Left lung (tissue), 10 donors: Measurements from ENCODE around the gene FLII. TPM values are rescaled to one million over a fixed set of nuclear protein-coding genes. Genes with fewer than 3 reads are reported as not detected.

Experiments
- ATAC-seq: fragments of 200-7000 bp; cut with Tn5 transposase; one replicate; pipeline ENCODE4 v1.9.1; 2020; ENCODE audit warnings: moderate library complexity
- DNase-seq, 4 donors: peaks; one replicate each; pipeline ENCODE4 v3.0.0-alpha.2; 2013 to 2020
- H3K27ac ChIP-seq, 2 donors: fragments of 200-600 bp; sonication (generic) in 1 of 2; one replicate each; pipeline versions ENCODE4 v1.5.0 to v1.8.0; 2020 to 2021
- H3K27me3 ChIP-seq, 2 donors: fragments of 200-600 bp; sonication (generic) in 1 of 2; one replicate each; pipeline versions ENCODE4 v1.5.0 to v1.8.0; 2020 to 2021
- H3K36me3 ChIP-seq, 2 donors: fragments of 200-600 bp; sonication (generic) in 1 of 2; one replicate each; pipeline versions ENCODE4 v1.5.0 to v1.8.0; 2020 to 2021
- H3K4me1 ChIP-seq, 2 donors: fragments of 200-600 bp; one replicate each; pipeline ENCODE4 v1.8.0; 2021
- H3K4me3 ChIP-seq, 2 donors: fragments of 200-600 bp; sonication (generic) in 1 of 2; one replicate each; pipeline versions ENCODE4 v1.5.0 to v1.8.0; 2020 to 2021; ENCODE audit warnings: mild to moderate bottlenecking in 1 of 2
- H3K9me3 ChIP-seq, 2 donors: fragments of 200-600 bp; sonication (generic) in 1 of 2; one replicate each; pipeline versions ENCODE4 v1.5.0 to v1.8.0; 2020 to 2021
- intact Hi-C, 2 donors: fragments of 100-400 bp; cut with DNase I; formaldehyde crosslinking; loops; one replicate each; pipeline versions ENCODE4 v1.11.2 to v1.14.2; 2022
- polyA plus RNA-seq, 6 donors: library from polyadenylated mRNA; unstranded; fragments of 120-200 nt; gene quantifications; one replicate each; pipeline ENCODE4 v1.2.1, GENCODE V29; 2013; ENCODE audit not compliant: insufficient read length in 6 of 6
- total RNA-seq, 2 donors: library from RNA; stranded (reverse); fragmentation: NEBNext Ultra II Directional; extraction: Animal tissue kit (Norgen Biotek cat#: 25700); gene quantifications; one replicate each; pipeline ENCODE4 v1.2.1, GENCODE V29; 2021
- TF ChIP-seq, protein P1 (sequence below), 2 donors: fragments of 200-600 bp; sonication (generic) in 1 of 2; IDR thresholded peaks; one replicate each; pipeline versions ENCODE4 v1.5.0 to v1.8.0; 2021; ENCODE audit warnings: antibody characterized with exemption in 2 of 2
- donor health status: DM: no; HTN: yes; CAD: no.
- donor health status: DM: no; HTN: no; CAD: no.

The FLII gene
- total and polyA plus RNA-seq, 8 donors = 124 to 381 (median 146) TPM

GRCh38 chr17:18253187-18253884, 5.2 kb downstream of the FLII start:
- no peak for ATAC-seq
- no peak for DNase-seq
- intact Hi-C loops = no loop called here
- no peaks in the 10 kb centered on the region for H3K27me3 ChIP-seq
- TF ChIP-seq, protein P1, sequence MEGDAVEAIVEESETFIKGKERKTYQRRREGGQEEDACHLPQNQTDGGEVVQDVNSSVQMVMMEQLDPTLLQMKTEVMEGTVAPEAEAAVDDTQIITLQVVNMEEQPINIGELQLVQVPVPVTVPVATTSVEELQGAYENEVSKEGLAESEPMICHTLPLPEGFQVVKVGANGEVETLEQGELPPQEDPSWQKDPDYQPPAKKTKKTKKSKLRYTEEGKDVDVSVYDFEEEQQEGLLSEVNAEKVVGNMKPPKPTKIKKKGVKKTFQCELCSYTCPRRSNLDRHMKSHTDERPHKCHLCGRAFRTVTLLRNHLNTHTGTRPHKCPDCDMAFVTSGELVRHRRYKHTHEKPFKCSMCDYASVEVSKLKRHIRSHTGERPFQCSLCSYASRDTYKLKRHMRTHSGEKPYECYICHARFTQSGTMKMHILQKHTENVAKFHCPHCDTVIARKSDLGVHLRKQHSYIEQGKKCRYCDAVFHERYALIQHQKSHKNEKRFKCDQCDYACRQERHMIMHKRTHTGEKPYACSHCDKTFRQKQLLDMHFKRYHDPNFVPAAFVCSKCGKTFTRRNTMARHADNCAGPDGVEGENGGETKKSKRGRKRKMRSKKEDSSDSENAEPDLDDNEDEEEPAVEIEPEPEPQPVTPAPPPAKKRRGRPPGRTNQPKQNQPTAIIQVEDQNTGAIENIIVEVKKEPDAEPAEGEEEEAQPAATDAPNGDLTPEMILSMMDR (IDR thresholded peaks at IDR 0.05) = no peak
- H3K9me3 ChIP-seq = no peaks in the 10 kb centered on the region
- H3K4me1 ChIP-seq = peaks cover 13 to 23% of the 10 kb centered on the region in 2 donors
- H3K36me3 ChIP-seq = peaks cover 0 to 85% of the 10 kb centered on the region in 2 donors
- H3K4me3 ChIP-seq = no peak overlapping the region
- H3K27ac ChIP-seq = no peak overlapping the region

DNA sequence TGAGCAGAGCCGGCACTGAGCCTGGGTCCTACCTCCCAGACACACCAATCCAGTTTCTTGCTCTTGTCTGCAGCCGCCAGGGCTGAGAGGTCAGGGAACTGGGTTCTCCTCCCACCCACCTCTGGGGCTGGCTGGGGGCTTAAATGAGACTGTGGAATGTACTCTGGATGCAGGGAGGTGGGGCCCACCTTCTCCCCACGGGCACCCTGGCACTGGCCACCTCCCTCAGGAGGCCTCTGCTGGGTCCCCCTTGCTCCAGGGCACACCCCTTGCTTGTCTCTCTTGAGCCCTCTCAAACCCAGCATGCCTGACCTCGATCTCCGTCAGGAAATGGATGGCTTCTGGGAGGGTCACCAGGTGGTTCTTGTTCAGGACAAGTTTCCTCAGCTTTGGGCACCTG, 6.4 kb downstream of the FLII start:
- no peak for DNase-seq
- TF ChIP-seq, protein P1 (IDR thresholded peaks at IDR 0.05) = no peak
- ATAC-seq = no peak
- Histone ChIP-seq H3K4me3 (no peak overlapping the region), H3K9me3 (no peaks in the 10 kb centered on the region), H3K27ac (no peak overlapping the region), H3K27me3 (no peaks in the 10 kb centered on the region), H3K4me1 (peaks cover 8 to 25% of the 10 kb centered on the region in 2 donors), H3K36me3 (peaks cover 0 to 97% of the 10 kb centered on the region in 2 donors)
- intact Hi-C loops = no loop called here

GRCh38 chr17:18251204-18251603, 7.3 kb downstream of the FLII start:
- Histone ChIP-seq H3K9me3 (no peaks in the 10 kb centered on the region), H3K36me3 (peaks cover 0 to 100% of the 10 kb centered on the region in 2 donors), H3K4me1 (peaks cover 0 to 17% of the 10 kb centered on the region in 2 donors), H3K27me3 (no peaks in the 10 kb centered on the region), H3K4me3 (no peak overlapping the region), H3K27ac (no peak overlapping the region)
- TF ChIP-seq, protein P1 (IDR thresholded peaks at IDR 0.05) = no peak
- no peak for ATAC-seq
- DNase-seq = no peak
- intact Hi-C loops = no loop called here

DNA sequence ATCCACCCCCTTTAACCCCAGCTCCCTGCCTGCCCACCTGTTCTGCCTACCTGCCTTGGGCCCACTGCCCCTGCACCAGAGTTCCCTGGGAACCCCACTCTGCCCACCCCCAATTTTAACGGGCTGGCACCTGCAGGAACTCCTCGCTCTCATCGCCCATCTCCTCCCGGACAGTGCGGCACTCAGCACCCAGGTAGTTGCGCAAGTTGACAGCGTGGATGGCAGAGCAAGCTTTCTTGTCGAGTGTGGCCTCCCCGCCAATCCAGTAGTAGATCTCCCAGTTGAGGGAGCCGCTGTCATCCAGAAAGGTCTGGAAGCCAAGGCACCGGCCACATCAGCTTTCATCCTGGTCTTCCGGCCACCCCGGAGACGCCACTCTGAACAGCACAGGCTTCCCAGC, 7.8 kb downstream of the FLII start:
- ATAC-seq = no peak
- peaks cover 0 to 17% of the 10 kb centered on the region in 2 donors for H3K4me1 ChIP-seq
- intact Hi-C loops = no loop called here
- no peak overlapping the region for H3K4me3 ChIP-seq
- TF ChIP-seq, protein P1 (IDR thresholded peaks at IDR 0.05) = no peak
- H3K36me3 ChIP-seq = peaks cover 0 to 100% of the 10 kb centered on the region in 2 donors
- no peak overlapping the region for H3K27ac ChIP-seq
- H3K9me3 ChIP-seq = no peaks in the 10 kb centered on the region
- H3K27me3 ChIP-seq = no peaks in the 10 kb centered on the region
- DNase-seq = no peak

DNA sequence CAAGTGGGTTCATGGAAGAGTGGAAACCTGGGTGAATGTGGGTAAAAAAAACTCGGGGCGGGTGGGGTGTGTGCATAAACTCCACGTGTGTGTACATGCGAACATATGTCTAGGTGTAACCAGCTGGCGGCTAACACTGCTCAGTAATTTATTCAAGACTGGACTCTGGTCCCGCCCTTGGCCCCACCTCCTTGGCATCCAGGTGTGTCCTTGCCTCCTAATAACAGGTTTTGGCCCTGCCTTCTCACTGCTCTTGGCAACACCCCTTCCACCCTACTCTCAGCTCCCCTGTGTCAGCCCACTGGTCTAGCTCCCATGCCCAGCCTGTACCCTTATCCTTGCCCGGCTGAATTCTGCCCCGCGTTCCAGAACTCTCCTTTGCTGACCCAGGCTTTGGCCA, 8.3 kb downstream of the FLII start:
- Histone ChIP-seq H3K36me3 (peaks cover 0 to 100% of the 10 kb centered on the region in 2 donors), H3K9me3 (no peaks in the 10 kb centered on the region), H3K27me3 (no peaks in the 10 kb centered on the region), H3K4me3 (no peak overlapping the region), H3K27ac (no peak overlapping the region), H3K4me1 (peaks cover 0 to 17% of the 10 kb centered on the region in 2 donors)
- TF ChIP-seq, protein P1 (IDR thresholded peaks at IDR 0.05) = no peak
- DNase-seq (no peak), ATAC-seq (no peak)
- intact Hi-C loops = no loop called here
